ENCODE measurements around the gene DIP2C. TPM values are rescaled to one million over a fixed set of nuclear protein-coding genes. Genes with fewer than 3 reads are reported as not detected.
A peak's percentile ranks its signal among the peaks of the same experiment; 100 is the strongest.

Gene DIP2C
- total RNA-seq, 2 experiments from 2014 or later: 0.22 to 0.54 TPM

GRCh38 chr10:317926-318325, 371.5 kb downstream of the DIP2C start:
- Mint-ChIP-seq H3K27me3 (no peaks in the 10 kb centered on the region), H3K36me3 (no peaks in the 10 kb centered on the region), H3K9me3 (no peaks in the 10 kb centered on the region), H3K4me1 (peaks cover 15% of the 10 kb centered on the region), H3K27ac (no peak overlapping the region), H3K4me3 (no peak overlapping the region)
- DNase-seq: no peak

GRCh38 chr10:317271-317769, 372.1 kb downstream of the DIP2C start:
- peaks cover 15% of the 10 kb centered on the region for H3K4me1 Mint-ChIP-seq
- H3K4me3 Mint-ChIP-seq: no peak overlapping the region
- H3K27ac Mint-ChIP-seq: peak overlapping the region; percentile 31
- peak; percentile 26 for DNase-seq
- no peaks in the 10 kb centered on the region for H3K9me3 Mint-ChIP-seq
- no peaks in the 10 kb centered on the region for H3K36me3 Mint-ChIP-seq
- H3K27me3 Mint-ChIP-seq: no peaks in the 10 kb centered on the region

GRCh38 chr10:316390-316789, 373.1 kb downstream of the DIP2C start:
- H3K4me1 Mint-ChIP-seq: peaks cover 15% of the 10 kb centered on the region
- no peak for DNase-seq
- no peak overlapping the region for H3K27ac Mint-ChIP-seq
- no peaks in the 10 kb centered on the region for H3K9me3 Mint-ChIP-seq
- no peaks in the 10 kb centered on the region for H3K27me3 Mint-ChIP-seq
- H3K4me3 Mint-ChIP-seq: no peak overlapping the region
- no peaks in the 10 kb centered on the region for H3K36me3 Mint-ChIP-seq

DNA sequence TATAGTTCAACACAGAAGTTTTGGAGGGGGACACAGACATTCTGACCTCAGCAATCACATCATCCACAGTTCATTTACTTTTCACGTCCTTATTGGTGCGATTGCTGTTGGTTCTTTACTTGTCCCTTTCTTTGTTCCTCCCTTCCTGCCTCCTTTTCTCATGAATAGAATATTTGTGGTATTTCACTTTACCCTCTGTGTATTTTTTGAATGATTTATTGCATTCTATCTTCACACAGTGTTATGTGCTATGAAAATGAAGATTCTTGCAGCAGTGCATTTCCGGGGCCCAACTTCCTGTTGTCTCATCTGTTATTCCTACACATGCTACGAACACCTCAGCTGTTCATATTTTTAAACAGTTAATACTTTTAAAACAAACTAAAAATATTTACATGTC, 374.6 kb downstream of the DIP2C start:
- no peak for DNase-seq
- H3K27me3 Mint-ChIP-seq: no peaks in the 10 kb centered on the region
- H3K9me3 Mint-ChIP-seq: no peaks in the 10 kb centered on the region
- no peaks in the 10 kb centered on the region for H3K36me3 Mint-ChIP-seq
- H3K27ac Mint-ChIP-seq: no peak overlapping the region
- peaks cover 15% of the 10 kb centered on the region for H3K4me1 Mint-ChIP-seq
- H3K4me3 Mint-ChIP-seq: no peak overlapping the region

- no peaks in the 10 kb centered on the region for H3K27me3 Mint-ChIP-seq
- H3K4me3 Mint-ChIP-seq: no peak overlapping the region
- no peak overlapping the region for H3K27ac Mint-ChIP-seq
- no peaks in the 10 kb centered on the region for H3K9me3 Mint-ChIP-seq
- H3K36me3 Mint-ChIP-seq: no peaks in the 10 kb centered on the region
- H3K4me1 Mint-ChIP-seq: peaks cover 15% of the 10 kb centered on the region
- DNase-seq: no peak
These were observed 375.1 kb downstream of the DIP2C start for GRCh38 chr10:314381-314780.

GRCh38 chr10:311901-312665, 377.4 kb downstream of the DIP2C start:
- DNase-seq: no peak
- H3K36me3 Mint-ChIP-seq: no peaks in the 10 kb centered on the region
- peaks cover 8% of the 10 kb centered on the region for H3K4me1 Mint-ChIP-seq
- no peak overlapping the region for H3K4me3 Mint-ChIP-seq
- H3K9me3 Mint-ChIP-seq: no peaks in the 10 kb centered on the region
- no peak overlapping the region for H3K27ac Mint-ChIP-seq
- H3K27me3 Mint-ChIP-seq: no peaks in the 10 kb centered on the region

- Mint-ChIP-seq H3K27me3 (no peaks in the 10 kb centered on the region), H3K4me1 (peaks cover 7% of the 10 kb centered on the region), H3K36me3 (no peaks in the 10 kb centered on the region), H3K9me3 (no peaks in the 10 kb centered on the region), H3K4me3 (no peak overlapping the region), H3K27ac (no peak overlapping the region)
- no peak for DNase-seq
These were observed 378.4 kb downstream of the DIP2C start for GRCh38 chr10:310976-311639.

GRCh38 chr10:310371-310770, 379.1 kb downstream of the DIP2C start:
- H3K4me3 Mint-ChIP-seq: no peak overlapping the region
- no peaks in the 10 kb centered on the region for H3K27me3 Mint-ChIP-seq
- DNase-seq: no peak
- H3K4me1 Mint-ChIP-seq: peaks cover 6% of the 10 kb centered on the region
- H3K27ac Mint-ChIP-seq: no peak overlapping the region
- no peaks in the 10 kb centered on the region for H3K36me3 Mint-ChIP-seq
- no peaks in the 10 kb centered on the region for H3K9me3 Mint-ChIP-seq

DNA sequence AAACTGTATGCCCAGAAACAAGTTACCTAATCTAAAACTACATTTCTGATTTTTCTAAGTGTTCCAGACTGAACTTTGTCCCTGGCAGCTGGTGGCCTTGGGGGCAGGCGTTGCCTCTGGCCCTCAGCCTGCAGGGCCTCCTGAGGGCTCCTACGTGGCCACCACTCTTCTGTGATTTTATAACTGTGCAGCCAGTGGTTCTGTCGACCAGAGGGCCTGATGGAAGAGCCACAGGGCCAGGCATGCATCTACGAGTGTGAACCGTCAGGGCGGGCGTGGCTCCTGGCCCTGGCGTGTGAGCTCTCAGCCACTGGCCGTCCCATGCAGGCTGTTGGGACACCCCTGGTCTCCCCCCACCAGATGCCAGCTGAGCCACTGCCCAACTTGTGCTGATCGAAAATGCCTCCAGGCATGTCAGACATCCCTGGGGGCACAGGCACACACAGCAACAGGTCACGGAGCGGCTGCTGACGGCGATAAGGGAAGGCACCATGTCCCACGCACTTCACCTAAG, 380.8 kb downstream of the DIP2C start:
- H3K4me3 Mint-ChIP-seq: no peak overlapping the region
- peaks cover 1% of the 10 kb centered on the region for H3K4me1 Mint-ChIP-seq
- H3K27me3 Mint-ChIP-seq: no peaks in the 10 kb centered on the region
- H3K27ac Mint-ChIP-seq: no peak overlapping the region
- no peaks in the 10 kb centered on the region for H3K36me3 Mint-ChIP-seq
- H3K9me3 Mint-ChIP-seq: no peaks in the 10 kb centered on the region
- no peak for DNase-seq

- Mint-ChIP-seq H3K27me3 (no peaks in the 10 kb centered on the region), H3K4me3 (no peak overlapping the region), H3K36me3 (no peaks in the 10 kb centered on the region), H3K4me1 (peaks cover 1% of the 10 kb centered on the region), H3K27ac (peak overlapping the region; percentile 43), H3K9me3 (no peaks in the 10 kb centered on the region)
- no peak for DNase-seq
These were observed 381.4 kb downstream of the DIP2C start for GRCh38 chr10:308101-308500.

DNA sequence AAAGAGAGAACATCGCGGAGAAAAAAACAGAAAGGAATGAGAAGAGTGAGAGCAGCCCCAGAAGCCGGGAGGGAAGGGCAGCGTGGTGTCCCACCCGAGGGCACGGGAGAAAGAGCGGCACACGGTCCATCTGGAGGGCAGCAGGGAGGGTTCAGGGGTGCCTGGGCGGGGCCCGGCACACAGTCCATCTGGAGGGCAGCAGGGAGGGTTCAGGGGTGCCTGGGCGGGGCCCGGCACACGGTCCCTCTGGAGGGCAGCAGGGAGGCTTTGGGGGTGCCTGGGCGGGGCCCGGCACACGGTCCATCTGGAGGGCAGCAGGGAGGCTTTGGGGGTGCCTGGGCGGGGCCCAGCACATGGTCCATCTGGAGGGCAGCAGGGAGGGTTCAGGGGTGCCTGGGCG, 381.8 kb downstream of the DIP2C start:
- DNase-seq: no peak
- Mint-ChIP-seq H3K36me3 (no peaks in the 10 kb centered on the region), H3K4me3 (no peak overlapping the region), H3K9me3 (no peaks in the 10 kb centered on the region), H3K27me3 (no peaks in the 10 kb centered on the region), H3K27ac (no peak overlapping the region), H3K4me1 (peaks cover 1% of the 10 kb centered on the region)

GRCh38 chr10:306675-307185, 382.7 kb downstream of the DIP2C start:
- DNase-seq: no peak
- Mint-ChIP-seq H3K9me3 (no peaks in the 10 kb centered on the region), H3K4me1 (peaks cover 1% of the 10 kb centered on the region), H3K36me3 (no peaks in the 10 kb centered on the region), H3K27ac (no peak overlapping the region), H3K4me3 (no peak overlapping the region), H3K27me3 (no peaks in the 10 kb centered on the region)

DNA sequence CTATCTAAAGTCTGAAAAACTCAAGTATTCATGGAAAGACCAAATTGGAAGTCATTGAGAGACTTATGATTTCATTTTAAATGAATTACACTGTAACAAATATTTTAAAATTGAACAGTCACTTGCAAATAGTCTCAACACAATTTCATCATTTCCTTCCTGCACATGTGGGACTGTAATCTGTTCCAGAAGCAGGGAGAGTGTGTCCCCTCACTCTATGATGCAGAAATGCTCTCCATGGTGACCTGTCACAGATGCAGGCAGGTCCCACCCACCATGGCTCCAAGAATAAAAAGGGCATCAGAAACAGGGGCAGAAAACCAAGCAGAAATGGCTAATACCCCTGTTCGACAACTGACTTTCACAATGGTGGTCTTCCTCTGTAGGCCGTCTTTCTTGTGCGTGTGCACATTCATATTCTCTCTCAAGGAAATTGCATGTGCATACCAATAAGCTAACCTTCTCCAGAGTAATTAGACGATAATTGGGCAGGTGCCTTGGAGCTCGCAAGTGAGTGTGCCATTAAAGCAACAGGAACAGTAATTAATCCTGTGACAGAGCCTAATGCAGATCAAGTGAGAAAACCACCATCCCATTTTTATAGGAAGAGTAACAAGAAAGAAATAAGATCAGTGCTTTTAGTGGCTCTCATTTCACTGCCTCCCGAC, 383.3 kb downstream of the DIP2C start:
- no peak for DNase-seq
- Mint-ChIP-seq H3K27ac (no peak overlapping the region), H3K4me1 (peaks cover 1% of the 10 kb centered on the region), H3K36me3 (no peaks in the 10 kb centered on the region), H3K4me3 (no peak overlapping the region), H3K9me3 (no peaks in the 10 kb centered on the region), H3K27me3 (no peaks in the 10 kb centered on the region)

- H3K27me3 Mint-ChIP-seq: no peaks in the 10 kb centered on the region
- H3K9me3 Mint-ChIP-seq: no peaks in the 10 kb centered on the region
- no peaks in the 10 kb centered on the region for H3K36me3 Mint-ChIP-seq
- H3K27ac Mint-ChIP-seq: no peak overlapping the region
- H3K4me3 Mint-ChIP-seq: no peak overlapping the region
- peaks cover 1% of the 10 kb centered on the region for H3K4me1 Mint-ChIP-seq
- DNase-seq: no peak
These were observed 384.4 kb downstream of the DIP2C start for GRCh38 chr10:305034-305433.

GRCh38 chr10:301536-301935, 387.9 kb downstream of the DIP2C start:
- H3K27ac Mint-ChIP-seq: no peak overlapping the region
- H3K4me1 Mint-ChIP-seq: no peaks in the 10 kb centered on the region
- H3K36me3 Mint-ChIP-seq: no peaks in the 10 kb centered on the region
- H3K4me3 Mint-ChIP-seq: no peak overlapping the region
- H3K27me3 Mint-ChIP-seq: no peaks in the 10 kb centered on the region
- no peaks in the 10 kb centered on the region for H3K9me3 Mint-ChIP-seq
- no peak for DNase-seq
